ENCODE data around the gene KEL. TPM values are rescaled to one million over a fixed set of nuclear protein-coding genes. Genes with fewer than 3 reads are reported as not detected.

KEL gene
- total and polyA plus RNA-seq, 2 donors (not counting 3 experiments of a cell fraction or from before 2014, with no cell fraction given), result 0.30 to 1.2 TPM

GRCh38 chr7:142927949-142928348 is 34.2 kb downstream of the KEL start:
- no TSS peak for BruUV-seq (replicated peaks)
- dilution Hi-C loops (cut with MboI; ENCODE audit: extremely low pct_ligation_motif_present, low sequenced_read_pairs), result no loop called here
- H3K79me2 ChIP-seq (ENCODE audit: control insufficient read depth, insufficient read depth, low read length), result no peaks in the 10 kb centered on the region
- H3K27me3 ChIP-seq (ENCODE audit: control insufficient read depth in 2 of 2, insufficient read depth in 2 of 2, low read length in 2 of 2), result no peaks in the 10 kb centered on the region
- CTCF ChIA-PET, result interaction anchor here (1.0 kb wide), 1 partner anchor 47 kb away, joined by 3 read pairs; no protein-coding TSS in a partner anchor
- H2AFZ ChIP-seq (ENCODE audit: low read depth, low read length), result no peak overlapping the region
- H3K36me3 ChIP-seq (ENCODE audit: control insufficient read depth in 2 of 2, extremely low read depth in 1 of 2, insufficient read depth in 2 of 2, low read length in 2 of 2), result no peaks in the 10 kb centered on the region
- no peak overlapping the region for H3K4me2 ChIP-seq (ENCODE audit: insufficient read depth, low read length)
- intact Hi-C loops (cut with micrococcal nuclease), result no loop called here
- H4K20me1 ChIP-seq (replicated peaks; ENCODE audit: control insufficient read depth, extremely low read depth, insufficient read depth, low read length), result no peaks in the 10 kb centered on the region
- H3K27ac ChIP-seq (ENCODE audit: insufficient read depth, low read depth, low read length), result no peak overlapping the region
- no peaks in the 10 kb centered on the region for H3K4me1 ChIP-seq (ENCODE audit: control insufficient read depth, extremely low read depth, insufficient read depth, low read length)
- POLR2A ChIA-PET, result no interaction called here
- no peak overlapping the region for H3K4me3 ChIP-seq (replicated peaks in 1 of 3; ENCODE audit: insufficient read depth in 1 of 3, low read depth in 1 of 3, low read length in 3 of 3)
- DNase-seq (ENCODE audit: low read depth, low spot score), result no peak
- TF ChIP-seq CTCF (IDR thresholded peaks at IDR 0.05; ENCODE audit: extremely low read depth in 1 of 2, insufficient read depth in 1 of 2, low read depth in 1 of 2, low read length in 2 of 2) (no peak), MYC (IDR thresholded peaks at IDR 0.05; ENCODE audit: low read depth, low read length) (no peak), POLR2AphosphoS5 (IDR thresholded peaks at IDR 0.05; ENCODE audit: insufficient read depth, low read depth, low read length) (no peak), JUN (IDR thresholded peaks at IDR 0.05; ENCODE audit: borderline replicate concordance, insufficient read depth, insufficient read length, low read depth) (no peak), EZH2 (IDR thresholded peaks at IDR 0.05; ENCODE audit: borderline replicate concordance, low read depth, low read length, severe bottlenecking) (no peak), FOS (IDR thresholded peaks at IDR 0.05; ENCODE audit: borderline replicate concordance, insufficient read depth, low read length) (no peak), GATA2 (IDR thresholded peaks at IDR 0.05; ENCODE audit: insufficient read depth, insufficient read length, low read depth, low read length) (no peak), POLR2A (IDR thresholded peaks at IDR 0.05; ENCODE audit: low read depth, low read length) (no peak), MAX (IDR thresholded peaks at IDR 0.05; ENCODE audit: insufficient read depth, insufficient read length) (no peak)
- no peak for FAIRE-seq
- H3K9me3 ChIP-seq (replicated peaks; ENCODE audit: control insufficient read depth, insufficient read depth, low read length), result no peaks in the 10 kb centered on the region
- H3K9ac ChIP-seq (replicated peaks; ENCODE audit: extremely low read depth, insufficient read depth, low read length), result no peak overlapping the region
- no peaks in the 10 kb centered on the region for H3K9me1 ChIP-seq (replicated peaks; ENCODE audit: control insufficient read depth, extremely low read depth, insufficient read depth, low read length)
